Activated T-helper 1 cell treated with anti-CD3 and anti-CD28 coated beads, Interleukin-12 subunit alpha, Interleukin-12 subunit beta, Interleukin-2, Interleukin-4 antibody, amounts not matched to agents 30 ng/mL and 10 ng/mL and 1 ng/mL, durations not matched to agents 14 hours and 24 hours and 36 hours (primary cell): ENCODE results near the gene SP6. TPM values are rescaled to one million over a fixed set of nuclear protein-coding genes. Genes with fewer than 3 reads are reported as not detected.

Experiments
- DNase-seq: peaks from one replicate; pipeline ENCODE4 v3.0.0; 2021; ENCODE audit warnings: low spot score
- H3K27ac Mint-ChIP-seq: one replicate; pipeline ENCODE4 v1.8.0; 2021; ENCODE audit warnings: mild to moderate bottlenecking, mixed read lengths
- H3K27me3 Mint-ChIP-seq: one replicate; pipeline ENCODE4 v1.8.0; 2022; ENCODE audit warnings: mild to moderate bottlenecking, moderate library complexity, mixed read lengths; ENCODE audit not compliant: insufficient read depth
- H3K36me3 Mint-ChIP-seq: one replicate; pipeline ENCODE4 v1.8.0; 2021; ENCODE audit warnings: low read depth, mixed read lengths
- H3K4me1 Mint-ChIP-seq: one replicate; pipeline ENCODE4 v1.8.0; 2021; ENCODE audit warnings: low read depth, mixed read lengths
- H3K4me3 Mint-ChIP-seq: one replicate; pipeline ENCODE4 v1.8.0; 2021; ENCODE audit warnings: mild to moderate bottlenecking, moderate library complexity, mixed read lengths
- H3K9me3 Mint-ChIP-seq: one replicate; pipeline ENCODE4 v1.8.0; 2021; ENCODE audit warnings: mixed read lengths
- intact Hi-C: fragments of 100-400 bp; cut with micrococcal nuclease; formaldehyde crosslinking; loops from one replicate; pipeline ENCODE4 v1.15.1; 2024
- total RNA-seq: library from RNA; stranded (reverse); gene quantifications from 2 replicates; pipeline ENCODE4 v1.2.3, GENCODE V29; 2022

The SP6 gene
- total RNA-seq, 1 donor from 2014 or later, result 0.05 TPM

DNA sequence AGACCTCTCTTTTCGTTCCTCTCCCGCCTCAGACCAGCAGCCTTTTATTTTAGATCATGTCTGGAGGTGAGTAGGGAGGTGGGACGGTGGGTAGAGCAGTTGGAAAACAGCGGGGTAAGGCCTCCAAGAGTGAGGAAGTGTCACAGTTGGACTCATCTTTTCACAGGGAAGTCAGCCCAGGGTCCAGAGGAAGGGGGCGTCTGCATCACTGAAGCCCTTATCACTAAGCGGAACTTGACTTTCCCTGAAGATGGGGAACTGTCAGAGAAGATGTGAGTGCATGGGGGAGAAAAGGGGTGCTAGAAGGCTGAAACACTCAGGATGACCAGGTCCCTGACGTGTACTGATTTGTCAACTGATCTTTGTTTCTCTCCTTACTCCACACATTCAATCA is 19.0 kb downstream of the SP6 start:
- Mint-ChIP-seq H3K36me3 (peaks cover 12% of the 10 kb centered on the region), H3K27ac (peak overlapping the region; percentile 88), H3K27me3 (peaks cover 1% of the 10 kb centered on the region), H3K4me1 (peaks cover 43% of the 10 kb centered on the region), H3K9me3 (no peaks in the 10 kb centered on the region), H3K4me3 (peak overlapping the region; percentile 90)
- intact Hi-C loops, result loop anchor here (1.0 to 2.0 kb wide), 6 partner anchors 9 to 184 kb away; partner anchors contain the start of genes CDK5RAP3, OSBPL7, PNPO and SCRN2
- DNase-seq, result no peak

DNA sequence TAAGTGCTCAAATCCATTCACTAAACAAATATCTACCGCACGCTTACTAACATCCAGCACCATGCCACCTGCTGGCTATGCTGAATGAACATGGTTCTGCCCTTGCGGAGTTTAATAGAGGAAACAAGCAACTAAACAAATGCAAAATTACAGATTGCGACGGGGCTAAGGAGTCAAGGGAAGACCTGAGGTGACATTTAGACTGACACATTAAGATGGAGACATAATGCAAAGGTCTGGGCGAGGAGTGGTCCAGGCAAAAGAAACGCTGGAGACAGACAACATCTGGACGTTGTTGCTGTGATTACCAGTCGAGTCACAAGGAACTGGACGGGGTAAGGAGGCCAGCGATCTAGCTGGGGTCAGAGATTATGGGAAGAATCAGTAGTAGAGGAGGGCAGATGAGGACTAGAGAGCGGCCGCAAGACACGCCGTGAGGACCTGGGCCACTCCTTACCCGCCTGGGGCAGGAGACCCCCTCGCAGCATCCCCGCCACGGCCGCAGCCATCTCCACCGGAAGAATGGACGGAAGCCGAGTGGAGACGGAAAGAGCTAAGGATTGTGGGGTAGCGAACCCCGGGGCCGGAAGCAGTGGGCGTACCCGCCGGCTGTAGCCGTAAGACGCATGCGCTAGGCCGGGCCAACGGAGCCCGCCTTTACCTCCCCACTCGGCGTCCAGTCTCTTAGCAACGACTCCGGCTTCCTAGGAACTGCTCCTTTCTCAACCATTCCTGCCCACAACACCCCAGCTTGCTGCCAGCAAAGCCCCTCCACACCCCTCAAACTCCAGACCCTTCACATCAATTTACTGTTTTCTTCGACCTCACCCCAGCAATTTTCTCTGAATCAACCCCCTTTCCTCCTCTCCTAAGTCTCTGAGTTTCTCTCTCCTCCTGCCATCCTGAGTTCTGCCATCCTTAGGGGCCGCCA is 19.7 kb downstream of the SP6 start, which contains the start of the genes LRRC46 and MRPL10:
TSS of gene LRRC46 (plus strand) at position 668 of the 931 bp plus-strand sequence. CDS start 320 bp downstream, outside the sequence.
TSS of gene MRPL10 (minus strand) at position 539 of the 931 bp plus-strand sequence. CDS start at position 509, 30 bp downstream.
- intact Hi-C loops, result loop anchor here (1.0 to 2.0 kb wide), 6 partner anchors 10 to 183 kb away; partner anchors contain the start of genes CDK5RAP3, OSBPL7, PNPO and SCRN2
- peaks cover 43% of the 10 kb centered on the region for H3K4me1 Mint-ChIP-seq

DNA sequence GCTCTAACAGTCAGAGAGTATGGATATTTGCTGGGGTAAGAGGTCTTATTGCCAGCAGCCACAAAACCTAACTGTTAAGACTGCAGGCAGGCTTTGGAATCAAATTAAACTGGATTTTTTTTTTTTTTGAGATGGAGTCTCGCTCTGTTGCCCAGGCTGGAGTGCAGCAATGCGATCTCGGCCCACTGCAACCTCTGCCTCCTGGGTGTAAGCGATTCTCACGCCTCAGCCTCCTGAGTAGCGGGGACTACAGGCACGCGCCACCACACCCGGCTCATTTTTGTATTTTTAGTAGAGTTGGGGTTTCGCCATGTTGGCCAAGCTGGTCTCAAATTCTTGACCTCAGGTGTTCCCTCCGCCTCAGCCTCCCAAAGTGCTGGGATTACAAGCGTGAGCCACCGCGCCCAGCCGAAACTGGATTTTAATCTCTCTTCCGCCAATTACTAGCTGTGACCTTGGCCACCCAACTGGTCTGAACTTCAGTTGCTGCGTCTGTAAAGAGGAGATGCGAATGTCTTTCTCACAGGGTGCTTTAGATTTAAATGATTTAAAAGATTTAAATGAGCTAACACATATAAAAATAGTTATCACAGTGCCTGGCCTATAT is 20.5 kb downstream of the SP6 start:
- H3K36me3 Mint-ChIP-seq, result peaks cover 20% of the 10 kb centered on the region
- peak overlapping the region; percentile 90 for H3K4me3 Mint-ChIP-seq
- H3K4me1 Mint-ChIP-seq, result peaks cover 43% of the 10 kb centered on the region
- DNase-seq, result no peak
- H3K9me3 Mint-ChIP-seq, result no peaks in the 10 kb centered on the region
- intact Hi-C loops, result loop anchor here (1.0 to 2.0 kb wide), 6 partner anchors 9 to 182 kb away; partner anchors contain the start of genes CDK5RAP3, OSBPL7, PNPO and SCRN2
- H3K27ac Mint-ChIP-seq, result peak overlapping the region; percentile 88
- peaks cover 1% of the 10 kb centered on the region for H3K27me3 Mint-ChIP-seq

More for the DNA sequence above, 19.7 kb downstream of the SP6 start, which contains the start of the genes LRRC46 and MRPL10:
- Mint-ChIP-seq H3K27me3 (peaks cover 1% of the 10 kb centered on the region), H3K27ac (peak within 1 kb of the TSS; percentile 88), H3K36me3 (peaks cover 18% of the 10 kb centered on the region), H3K9me3 (no peaks in the 10 kb centered on the region), H3K4me3 (peak within 1 kb of the TSS; percentile 90)
- peak; percentile 92 for DNase-seq

DNA sequence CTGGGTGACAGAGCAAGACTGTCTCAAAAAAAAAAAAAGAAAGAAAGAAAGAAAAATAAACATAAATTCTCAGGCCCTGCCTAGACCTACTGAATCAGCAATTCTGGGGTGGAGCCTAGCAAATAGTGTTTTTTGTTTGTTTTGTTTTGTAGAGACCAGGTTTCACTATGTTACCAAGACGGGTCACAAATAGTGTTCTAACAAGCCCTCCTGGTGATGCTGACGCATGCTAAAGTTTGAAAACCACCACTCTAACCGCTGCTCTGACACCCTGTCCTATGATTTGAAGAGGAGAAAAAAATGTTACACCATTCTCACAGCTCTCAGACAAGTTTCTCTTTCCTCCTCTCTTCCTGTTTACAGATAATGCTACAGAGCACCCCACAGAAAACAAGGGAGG is 21.1 kb downstream of the SP6 start:
- intact Hi-C loops, result loop anchor here (2.0 kb wide), 1 partner anchor 141 kb away; the partner anchor contains the start of gene CDK5RAP3
- peak overlapping the region; percentile 90 for H3K4me3 Mint-ChIP-seq
- no peaks in the 10 kb centered on the region for H3K9me3 Mint-ChIP-seq
- peak overlapping the region; percentile 81 for H3K27ac Mint-ChIP-seq
- H3K27me3 Mint-ChIP-seq, result peaks cover 1% of the 10 kb centered on the region
- DNase-seq, result peak; percentile 34
- H3K4me1 Mint-ChIP-seq, result peaks cover 40% of the 10 kb centered on the region
- peaks cover 22% of the 10 kb centered on the region for H3K36me3 Mint-ChIP-seq

DNA sequence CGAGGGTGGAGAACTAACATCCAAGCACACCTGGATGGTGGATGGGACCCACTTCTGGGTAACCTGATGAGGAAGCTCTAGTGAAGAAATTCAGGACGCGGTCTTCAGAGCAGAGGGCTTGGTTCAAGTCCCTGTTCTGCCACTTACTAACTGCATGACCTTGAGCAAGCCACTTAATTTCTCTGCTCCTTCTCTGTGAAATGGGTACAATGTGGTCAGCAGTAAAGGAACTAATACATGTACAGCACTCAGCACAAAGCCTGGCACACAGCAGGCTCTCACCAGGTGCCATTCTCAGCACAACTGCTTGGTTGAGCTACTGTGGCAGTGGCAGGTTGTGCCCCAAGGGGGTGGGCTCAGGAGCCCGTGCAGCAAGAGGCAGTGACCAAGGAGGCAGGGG is 27.4 kb downstream of the SP6 start:
- Mint-ChIP-seq H3K36me3 (peaks cover 29% of the 10 kb centered on the region), H3K4me1 (peaks cover 25% of the 10 kb centered on the region), H3K27ac (no peak overlapping the region), H3K4me3 (no peak overlapping the region), H3K27me3 (no peaks in the 10 kb centered on the region), H3K9me3 (no peaks in the 10 kb centered on the region)
- intact Hi-C loops, result loop anchor here (5.0 kb wide), 1 partner anchor 46 kb away; no protein-coding TSS in a partner anchor
- no peak for DNase-seq

DNA sequence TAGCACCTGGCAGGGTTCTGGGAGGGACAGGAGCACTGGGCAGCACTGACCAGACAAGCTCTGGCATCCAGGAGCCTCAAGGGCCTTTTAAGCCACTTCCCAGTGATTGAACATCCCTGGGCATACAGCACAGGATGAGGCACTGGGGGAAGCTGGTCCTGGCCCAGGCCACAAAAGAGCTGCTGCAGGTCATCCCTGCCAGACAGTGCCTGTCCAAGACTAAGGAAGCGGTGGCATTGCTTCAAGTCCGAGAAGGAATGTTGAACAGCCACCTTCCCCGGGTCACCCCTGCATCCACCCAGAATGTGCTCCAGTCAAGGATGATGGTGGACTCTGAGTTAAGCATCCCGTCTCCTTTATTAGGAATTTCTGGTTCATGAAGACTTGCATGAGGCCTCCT is 28.2 kb downstream of the SP6 start:
- H3K9me3 Mint-ChIP-seq, result no peaks in the 10 kb centered on the region
- H3K4me3 Mint-ChIP-seq, result peak overlapping the region; percentile 94
- H3K27ac Mint-ChIP-seq, result no peak overlapping the region
- DNase-seq, result no peak
- H3K4me1 Mint-ChIP-seq, result peaks cover 25% of the 10 kb centered on the region
- no peaks in the 10 kb centered on the region for H3K27me3 Mint-ChIP-seq
- H3K36me3 Mint-ChIP-seq, result peaks cover 30% of the 10 kb centered on the region
- intact Hi-C loops, result loop anchor here (5.0 kb wide), 1 partner anchor 45 kb away; no protein-coding TSS in a partner anchor

DNA sequence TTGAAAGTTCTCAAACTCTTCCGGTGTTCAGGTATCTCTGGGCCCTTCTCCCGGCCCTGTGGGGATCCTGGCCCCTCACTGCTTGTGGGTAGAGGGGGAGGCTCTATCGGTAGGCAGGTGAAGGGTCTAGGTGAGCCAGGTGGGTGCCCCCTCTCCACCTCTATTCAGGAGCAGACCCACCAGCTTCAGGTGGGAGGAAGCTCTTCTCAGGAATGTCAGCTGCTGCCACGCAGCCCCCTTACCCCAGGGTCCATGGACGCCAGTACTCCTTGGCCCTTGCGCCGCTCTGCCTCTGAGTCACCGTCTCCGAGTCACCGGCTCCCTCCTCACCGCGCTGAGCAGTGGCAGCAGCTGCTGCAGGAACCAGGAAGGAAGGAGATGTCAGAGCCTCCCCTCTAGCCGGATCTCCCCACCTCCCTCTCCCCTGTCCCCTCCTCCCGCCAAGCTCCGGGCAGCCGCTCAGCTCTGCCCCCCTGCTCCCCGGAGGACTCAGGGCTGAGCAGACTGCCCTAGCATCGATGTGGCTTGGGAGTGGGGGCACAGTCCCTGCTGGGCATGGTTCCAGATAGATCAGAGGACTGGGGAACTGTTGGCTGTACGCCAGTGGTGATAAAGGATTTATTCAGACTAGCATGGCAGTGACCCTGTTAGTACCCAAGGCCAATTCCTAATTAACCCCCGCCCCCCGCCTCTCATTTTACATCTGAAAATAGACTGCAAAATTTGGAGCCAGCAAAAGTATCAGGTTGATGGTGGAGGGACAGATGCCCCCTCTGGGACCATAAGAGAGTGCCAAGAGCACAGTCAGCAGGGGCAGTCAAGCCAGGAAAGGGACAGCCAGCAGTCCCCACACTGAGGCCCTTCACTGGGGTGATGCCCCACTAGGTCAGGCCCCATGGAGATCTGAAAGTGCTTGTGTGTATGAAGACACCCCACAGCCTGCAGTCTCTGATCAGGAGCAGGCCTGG is 29.3 kb downstream of the SP6 start, which contains the start of gene OSBPL7:
TSS of gene OSBPL7 (minus strand) at position 371 of the 968 bp plus-strand sequence. CDS start 1,516 bp downstream, outside the sequence.
- Mint-ChIP-seq H3K9me3 (no peaks in the 10 kb centered on the region), H3K27me3 (no peaks in the 10 kb centered on the region), H3K36me3 (peaks cover 31% of the 10 kb centered on the region), H3K4me3 (peak within 1 kb of the TSS; percentile 94), H3K4me1 (peaks cover 25% of the 10 kb centered on the region), H3K27ac (peak within 1 kb of the TSS; percentile 83)
- peak; percentile 65 for DNase-seq
- intact Hi-C loops, result loop anchor here (1.0 to 5.0 kb wide), 2 partner anchors 10 to 44 kb away; partner anchors contain the start of genes LRRC46 and MRPL10

DNA sequence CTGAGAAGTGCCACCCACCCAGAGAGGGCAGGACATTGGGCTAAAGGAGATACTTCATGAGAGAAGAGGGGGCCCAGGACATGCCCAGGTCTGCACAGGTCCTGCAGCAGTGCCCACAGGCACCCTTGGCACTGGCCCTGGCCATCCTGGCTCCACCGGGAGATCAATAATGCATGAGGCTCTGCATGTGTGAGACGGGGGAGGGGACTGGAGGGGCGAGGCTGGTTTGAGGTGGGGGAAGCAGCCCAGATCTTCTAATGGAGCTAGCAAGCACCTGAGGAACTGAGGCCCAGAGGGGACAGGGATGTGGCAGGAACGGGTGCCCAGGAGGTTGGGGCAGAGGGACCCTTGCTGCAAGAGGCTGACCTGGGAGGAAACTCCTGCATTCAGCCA is 29.9 kb downstream of the SP6 start:
- DNase-seq, result no peak
- H3K27ac Mint-ChIP-seq, result peak overlapping the region; percentile 83
- peaks cover 28% of the 10 kb centered on the region for H3K36me3 Mint-ChIP-seq
- H3K4me1 Mint-ChIP-seq, result peaks cover 25% of the 10 kb centered on the region
- intact Hi-C loops, result loop anchor here (1.0 to 5.0 kb wide), 2 partner anchors 10 to 44 kb away; partner anchors contain the start of genes LRRC46 and MRPL10
- H3K4me3 Mint-ChIP-seq, result peak overlapping the region; percentile 94
- H3K9me3 Mint-ChIP-seq, result no peaks in the 10 kb centered on the region
- H3K27me3 Mint-ChIP-seq, result no peaks in the 10 kb centered on the region

DNA sequence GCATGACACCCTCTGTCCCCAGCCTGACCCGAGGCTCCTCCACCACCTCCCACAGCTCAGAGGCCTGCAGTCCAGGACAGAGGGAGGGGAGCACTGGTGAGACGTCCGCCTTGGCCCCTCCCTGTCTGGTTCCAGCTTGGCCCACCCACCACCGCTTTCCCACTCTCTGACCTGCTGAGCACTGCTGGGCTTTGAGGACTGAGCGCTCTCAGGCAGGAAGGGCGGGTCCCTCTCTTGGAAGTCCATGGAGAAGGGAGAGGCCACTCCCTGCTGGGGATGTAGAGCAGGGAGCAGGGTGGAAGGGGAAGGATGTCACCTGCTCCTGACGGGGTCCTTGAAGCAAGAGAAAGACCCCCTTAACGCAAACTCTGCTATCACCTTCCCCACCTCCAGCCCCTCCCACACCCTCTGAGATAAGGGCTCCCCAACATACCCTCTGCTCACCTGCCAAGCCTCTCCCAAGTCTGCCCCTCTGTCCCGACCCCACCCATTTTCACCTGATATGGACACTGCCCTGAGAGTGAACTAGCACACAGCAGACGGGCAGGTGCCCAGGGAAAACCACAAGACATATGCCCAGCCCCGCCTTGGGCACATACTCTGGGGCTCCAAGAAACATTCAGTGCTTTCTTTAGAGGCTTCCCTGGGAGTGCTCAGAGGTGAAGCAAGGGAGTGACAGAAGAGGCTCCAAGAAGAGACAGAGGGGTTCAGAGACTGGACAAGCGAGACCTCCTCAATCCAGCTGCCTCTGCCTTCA is 30.8 kb downstream of the SP6 start:
- H3K27ac Mint-ChIP-seq, result peak overlapping the region; percentile 83
- H3K9me3 Mint-ChIP-seq, result no peaks in the 10 kb centered on the region
- peaks cover 25% of the 10 kb centered on the region for H3K36me3 Mint-ChIP-seq
- peak overlapping the region; percentile 94 for H3K4me3 Mint-ChIP-seq
- DNase-seq, result no peak
- intact Hi-C loops, result loop anchor here (5.0 kb wide), 1 partner anchor 43 kb away; no protein-coding TSS in a partner anchor
- H3K4me1 Mint-ChIP-seq, result peaks cover 25% of the 10 kb centered on the region
- H3K27me3 Mint-ChIP-seq, result no peaks in the 10 kb centered on the region

DNA sequence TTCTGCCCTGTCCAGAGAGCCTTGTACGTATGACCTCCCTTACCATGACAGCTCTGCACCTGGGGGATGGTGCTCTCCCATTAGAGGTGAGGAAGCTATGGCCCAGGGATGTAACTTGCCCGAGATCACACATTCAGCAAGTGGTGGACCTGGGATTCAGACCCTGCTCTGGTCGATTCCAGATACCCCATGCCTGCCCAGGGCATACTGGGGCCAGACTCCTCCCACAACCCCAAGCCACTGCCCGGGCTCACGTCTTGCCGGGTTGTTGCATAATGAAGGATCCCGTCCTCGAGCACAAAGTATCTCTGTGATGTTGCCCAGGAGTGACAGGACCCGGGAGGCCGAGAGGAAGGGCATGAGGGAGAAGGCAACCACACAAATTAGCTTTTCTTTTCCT is 31.5 kb downstream of the SP6 start:
- Mint-ChIP-seq H3K4me1 (peaks cover 25% of the 10 kb centered on the region), H3K27me3 (no peaks in the 10 kb centered on the region), H3K36me3 (peaks cover 26% of the 10 kb centered on the region), H3K9me3 (no peaks in the 10 kb centered on the region), H3K4me3 (peak overlapping the region; percentile 22), H3K27ac (no peak overlapping the region)
- intact Hi-C loops, result no loop called here
- DNase-seq, result no peak
